ENCODE data around the gene RET.

The RET gene

GRCh38 chr10:43044961-43045621 is 31.8 kb upstream of the RET start:
- DNase-seq (ENCODE audit: low read depth), result no peak

GRCh38 chr10:43045631-43046287 is 31.1 kb upstream of the RET start:
- no peak for DNase-seq (ENCODE audit: low read depth)

- no peak for DNase-seq (ENCODE audit: low read depth)
Observed at GRCh38 chr10:43046288-43046991, 30.4 kb upstream of the RET start.

- DNase-seq (ENCODE audit: low read depth), result no peak
Observed at GRCh38 chr10:43047288-43047970, 29.4 kb upstream of the RET start.

- no peak for DNase-seq (ENCODE audit: low read depth)
Observed at GRCh38 chr10:43048301-43049051, 28.4 kb upstream of the RET start.

DNA sequence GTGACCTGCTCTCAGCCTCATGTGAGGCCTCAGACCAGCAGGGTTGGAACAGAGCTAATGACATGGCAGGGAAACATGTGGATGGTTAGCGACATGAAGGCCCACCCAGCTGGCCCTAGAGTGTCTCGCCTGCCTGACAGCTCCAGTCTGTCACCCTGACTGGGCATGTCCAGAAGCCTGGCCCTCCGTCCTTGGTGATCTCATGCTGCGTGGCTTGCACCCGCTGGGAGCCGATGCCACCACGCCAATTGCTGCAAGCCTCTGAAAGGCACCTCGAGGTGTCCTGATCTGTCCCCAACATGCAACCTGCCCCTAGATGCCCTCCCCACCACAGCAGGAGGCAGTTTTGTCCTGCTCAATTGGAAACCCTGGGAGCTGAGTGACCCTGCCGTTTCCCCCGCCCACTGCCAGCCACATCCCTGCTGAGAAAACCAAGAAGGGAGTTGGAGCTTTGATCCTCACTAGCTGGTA is 27.8 kb upstream of the RET start:
- no peak for DNase-seq (ENCODE audit: low read depth)

GRCh38 chr10:43050011-43050410 is 26.9 kb upstream of the RET start:
- no peak for DNase-seq (ENCODE audit: low read depth)

DNA sequence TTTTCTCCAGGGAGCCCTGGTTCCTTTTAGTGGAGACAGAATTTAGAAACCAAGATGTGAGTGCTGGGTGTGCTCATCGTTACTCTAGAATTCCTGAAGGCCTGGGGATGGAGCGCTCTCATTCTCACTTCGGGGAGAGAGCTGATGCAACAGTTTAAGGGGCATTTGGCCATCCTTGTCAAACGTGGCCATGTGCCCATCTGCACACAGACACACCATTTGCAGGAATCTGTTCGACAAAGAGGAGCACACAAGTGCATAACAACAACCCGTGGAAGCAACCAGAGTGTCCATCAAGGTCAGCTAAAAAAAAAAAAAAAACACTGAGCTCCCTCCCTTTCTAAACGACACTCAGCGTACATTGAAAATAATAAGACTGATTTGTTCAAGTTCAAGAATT is 23.0 kb upstream of the RET start:
- DNase-seq (ENCODE audit: low read depth), result no peak

- DNase-seq (ENCODE audit: low read depth), result no peak
Observed at GRCh38 chr10:43054593-43054992, 22.3 kb upstream of the RET start.

DNA sequence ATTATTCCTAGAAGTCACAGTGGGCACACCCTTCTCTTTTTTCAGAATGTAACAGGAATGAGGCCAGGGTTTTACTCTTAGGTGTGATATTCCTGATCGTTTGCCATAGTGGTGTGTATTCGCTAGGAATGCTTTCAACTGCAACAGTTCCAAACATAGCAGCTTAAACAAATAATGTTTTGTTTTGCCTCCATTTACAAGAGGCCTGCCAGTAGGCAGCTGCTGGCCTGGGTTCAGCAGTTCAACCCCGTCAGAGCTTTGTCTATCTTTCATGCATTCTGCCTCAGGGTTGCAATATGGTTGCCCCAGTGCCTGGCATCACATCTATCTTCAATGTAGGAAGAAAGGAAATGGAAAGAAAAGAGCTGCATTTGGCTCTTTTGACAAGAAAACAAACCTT is 21.7 kb upstream of the RET start:
- no peak for DNase-seq (ENCODE audit: low read depth)

DNA sequence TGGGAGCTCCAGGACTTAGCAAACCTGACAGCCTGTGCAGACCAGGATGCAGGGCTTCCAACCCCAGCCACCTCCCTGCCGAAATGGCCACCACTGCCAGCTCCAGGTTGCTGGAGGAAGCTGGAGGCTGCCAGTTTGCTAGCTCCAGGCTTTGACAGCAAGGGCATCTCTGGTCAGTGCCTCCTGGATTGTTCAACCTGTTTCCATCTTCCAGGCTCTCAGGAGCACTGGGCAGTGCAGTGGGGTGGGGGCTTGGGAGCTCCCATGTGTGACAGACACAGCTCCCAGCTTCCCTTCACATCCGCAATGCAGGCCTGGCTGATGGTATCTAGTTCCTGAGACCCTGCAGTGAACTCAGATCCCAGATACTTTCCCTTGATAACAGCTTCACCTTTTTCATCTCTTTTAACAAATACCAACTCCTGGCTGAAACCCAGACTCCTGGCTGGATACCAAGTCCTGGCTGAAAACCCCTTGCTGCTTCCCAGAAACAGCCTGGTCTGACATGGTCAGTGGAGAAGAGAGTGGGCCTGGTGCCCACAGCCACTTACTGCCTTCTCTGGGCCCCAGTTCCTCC is 20.8 kb upstream of the RET start:
- no peak for DNase-seq (ENCODE audit: low read depth)

- DNase-seq (ENCODE audit: low read depth), result no peak
Observed at GRCh38 chr10:43056568-43057011, 20.3 kb upstream of the RET start.

GRCh38 chr10:43057231-43057711 is 19.6 kb upstream of the RET start:
- DNase-seq (ENCODE audit: low read depth), result no peak

DNA sequence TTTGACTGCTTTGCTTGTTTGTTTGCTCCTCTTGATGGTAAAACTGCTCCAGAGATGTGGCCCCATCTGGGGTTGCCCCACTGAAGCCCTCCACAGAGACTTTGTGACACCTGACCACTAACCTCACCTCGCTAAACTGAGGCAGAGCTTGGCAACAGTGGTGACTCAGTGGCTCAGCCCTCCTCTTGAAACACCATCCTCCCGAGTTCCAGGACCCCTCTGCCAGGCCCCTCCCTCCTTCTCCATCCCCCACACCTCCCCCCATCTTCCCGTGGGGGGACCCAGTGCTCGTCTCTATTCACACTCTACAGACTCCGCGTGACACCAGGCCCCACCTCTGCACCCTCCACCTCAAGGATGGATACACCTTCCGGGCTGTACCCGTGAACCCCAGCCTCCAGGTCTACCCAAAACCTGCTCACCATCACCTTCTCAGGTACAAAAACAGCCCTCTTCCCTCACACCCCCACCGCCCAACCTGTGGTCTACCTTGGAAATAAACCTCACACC is 19.0 kb upstream of the RET start:
- DNase-seq (ENCODE audit: low read depth), result no peak

GRCh38 chr10:43058716-43059335 is 18.0 kb upstream of the RET start:
- DNase-seq (ENCODE audit: low read depth), result no peak

DNA sequence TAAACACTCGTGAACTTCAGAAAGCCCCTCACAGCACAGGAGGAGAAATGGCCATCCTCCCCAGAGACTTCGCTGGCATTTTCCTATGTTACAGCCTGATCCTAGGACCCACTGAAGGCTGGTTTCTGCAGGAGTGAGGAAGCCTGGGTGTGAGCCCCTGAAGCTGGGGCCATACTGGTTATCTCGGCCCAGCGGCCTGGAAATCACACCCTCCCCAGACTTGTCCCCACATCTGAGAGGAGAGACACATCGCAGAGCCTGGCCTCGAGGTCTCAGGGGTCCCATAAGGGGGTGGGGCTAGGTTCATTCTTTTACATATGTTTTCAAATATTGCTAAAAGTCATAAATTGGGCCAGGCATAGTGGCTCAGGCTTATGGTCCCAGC is 17.5 kb upstream of the RET start:
- DNase-seq (ENCODE audit: low read depth), result no peak

GRCh38 chr10:43059828-43060227 is 17.0 kb upstream of the RET start:
- no peak for DNase-seq (ENCODE audit: low read depth)

GRCh38 chr10:43060291-43060690 is 16.6 kb upstream of the RET start:
- no peak for DNase-seq (ENCODE audit: low read depth)

DNA sequence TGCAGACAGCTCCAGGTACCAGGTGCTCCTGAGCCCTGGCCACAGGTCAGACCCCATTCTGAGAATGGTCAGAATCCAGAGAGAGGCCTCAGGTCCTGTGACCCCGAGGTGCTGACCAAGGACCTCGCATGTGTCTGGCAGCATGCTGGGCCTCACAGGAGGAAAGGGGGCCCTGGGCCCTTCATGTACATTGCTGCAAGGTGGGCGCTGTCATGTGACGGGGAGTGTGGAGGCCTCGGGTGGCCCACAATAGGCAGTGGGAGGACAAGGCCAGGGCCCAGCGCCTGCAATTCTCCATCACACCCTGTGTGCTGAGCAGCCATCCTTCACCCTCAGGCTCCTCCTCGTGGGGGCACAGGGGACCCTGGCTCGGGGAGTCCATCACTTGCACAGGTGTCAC is 15.5 kb upstream of the RET start:
- no peak for DNase-seq (ENCODE audit: low read depth)

DNA sequence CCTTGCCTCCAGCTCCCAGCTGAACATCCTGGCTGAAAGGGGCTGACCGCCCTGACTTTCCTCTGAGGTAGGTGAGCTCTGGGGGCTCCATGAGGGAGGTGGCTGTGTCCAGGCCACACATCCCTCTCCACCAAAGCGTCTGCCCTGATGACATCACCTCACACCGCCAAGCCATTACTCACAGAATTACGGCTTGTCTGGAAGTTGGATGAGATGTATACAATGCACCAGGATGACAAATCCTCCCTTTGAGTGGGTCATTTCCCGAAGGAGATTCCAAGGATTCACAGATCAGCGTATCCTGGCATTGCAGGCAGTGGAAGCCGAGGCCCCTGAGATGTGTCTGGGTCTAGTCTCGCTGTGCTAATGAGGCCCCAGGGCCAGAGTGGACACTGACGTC is 15.1 kb upstream of the RET start:
- no peak for DNase-seq (ENCODE audit: low read depth)
